ENCODE measurements around the gene ACACA.

DNA sequence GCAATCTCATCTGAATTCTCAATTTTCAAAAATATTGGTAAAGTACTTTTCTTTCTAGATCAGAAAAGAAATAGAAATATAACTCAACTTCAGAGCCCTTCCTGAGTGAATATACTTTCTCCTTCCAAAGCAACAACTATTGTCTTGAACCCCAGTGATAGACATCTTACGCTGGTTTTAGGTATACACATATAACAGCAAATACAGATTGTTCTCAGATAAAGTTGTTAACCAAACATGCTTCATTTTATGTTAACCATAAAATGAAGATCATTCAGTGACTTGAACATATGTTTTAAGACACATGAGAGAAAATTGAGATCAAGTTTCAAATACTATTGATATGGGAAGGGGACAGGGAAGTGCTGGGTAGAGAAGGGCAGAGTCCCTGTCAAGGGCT, 84.5 kb downstream of the ACACA start:
- TF ChIP-seq, protein P1, sequence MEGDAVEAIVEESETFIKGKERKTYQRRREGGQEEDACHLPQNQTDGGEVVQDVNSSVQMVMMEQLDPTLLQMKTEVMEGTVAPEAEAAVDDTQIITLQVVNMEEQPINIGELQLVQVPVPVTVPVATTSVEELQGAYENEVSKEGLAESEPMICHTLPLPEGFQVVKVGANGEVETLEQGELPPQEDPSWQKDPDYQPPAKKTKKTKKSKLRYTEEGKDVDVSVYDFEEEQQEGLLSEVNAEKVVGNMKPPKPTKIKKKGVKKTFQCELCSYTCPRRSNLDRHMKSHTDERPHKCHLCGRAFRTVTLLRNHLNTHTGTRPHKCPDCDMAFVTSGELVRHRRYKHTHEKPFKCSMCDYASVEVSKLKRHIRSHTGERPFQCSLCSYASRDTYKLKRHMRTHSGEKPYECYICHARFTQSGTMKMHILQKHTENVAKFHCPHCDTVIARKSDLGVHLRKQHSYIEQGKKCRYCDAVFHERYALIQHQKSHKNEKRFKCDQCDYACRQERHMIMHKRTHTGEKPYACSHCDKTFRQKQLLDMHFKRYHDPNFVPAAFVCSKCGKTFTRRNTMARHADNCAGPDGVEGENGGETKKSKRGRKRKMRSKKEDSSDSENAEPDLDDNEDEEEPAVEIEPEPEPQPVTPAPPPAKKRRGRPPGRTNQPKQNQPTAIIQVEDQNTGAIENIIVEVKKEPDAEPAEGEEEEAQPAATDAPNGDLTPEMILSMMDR (conservative IDR thresholded peaks at IDR 0.05): no peak
- TF ChIP-seq ZFX (IDR thresholded peaks at IDR 0.05): no peak

Measured in C4-2B (cell line).